Tibial nerve (tissue), 4 donors: Measurements from ENCODE around the gene KRTAP12-4.

Source experiments
- CTCF ChIP-seq, 5 experiments: fragments of 200-600 bp in 3 of 5; fragments of 450-650 bp in 2 of 5; sonication (generic) in 3 of 5; IDR thresholded peaks; one replicate each; pipeline ENCODE4 v1.5.1; 2016 to 2019; ENCODE audit warnings: antibody characterized with exemption in 5 of 5, mild to moderate bottlenecking in 3 of 5, moderate library complexity in 2 of 5
- EP300 ChIP-seq, 2 donors: sonication (generic); formaldehyde crosslinking; IDR thresholded peaks; one replicate each; pipeline ENCODE4 v1.6.1; 2017; ENCODE audit warnings: antibody characterized with exemption in 2 of 2, mild to moderate bottlenecking in 1 of 2
- POLR2A ChIP-seq, 2 donors: fragments of 450-650 bp; IDR thresholded peaks; one replicate each; pipeline ENCODE4 v1.6.1; 2017; ENCODE audit warnings: antibody characterized with exemption in 2 of 2, mild to moderate bottlenecking in 2 of 2, moderate library complexity in 2 of 2

- TF ChIP-seq POLR2A (IDR thresholded peaks at IDR 0.05) = no peak
- TF ChIP-seq CTCF (IDR thresholded peaks at IDR 0.05) = no peak
- no peak for TF ChIP-seq EP300 (IDR thresholded peaks at IDR 0.05)
Measured at GRCh38 chr21:44606495-44606894, 48.0 kb downstream of the KRTAP12-4 start.
